Keratinocyte (primary cell): Measurements from ENCODE around the gene CTIF. TPM values are rescaled to one million over a fixed set of nuclear protein-coding genes. Genes with fewer than 3 reads are reported as not detected.

ENCODE experiments used
- DNase-seq: peaks from one replicate; pipeline ENCODE4 v3.0.0-alpha.2; 2011; ENCODE audit warnings: low read depth, missing footprints, low spot score
- FAIRE-seq: peaks from 2 replicates; lab custom pipeline; 2011; peaks lifted over from hg19 to GRCh38; lab: Jason Lieb, UNC
- H2AFZ ChIP-seq: 2 replicates; pipeline ENCODE4 v1.6.0; 2012; ENCODE audit warnings: low read length, control low read depth, inconsistent platforms; ENCODE audit not compliant: control insufficient read depth
- H3K27ac ChIP-seq: 2 replicates; pipeline ENCODE4 v1.5.1; 2011; ENCODE audit warnings: low read length; ENCODE audit not compliant: control insufficient read depth, insufficient read depth
- H3K27me3 ChIP-seq: 3 replicates; pipeline ENCODE4 v1.6.0; 2011; ENCODE audit warnings: low read length; ENCODE audit not compliant: control insufficient read depth, insufficient read depth; ENCODE audit errors: extremely low read depth
- H3K36me3 ChIP-seq, 2 experiments: 2 replicates in 1 of 2; 3 replicates in 1 of 2; pipeline ENCODE4 v1.5.1; 2011; ENCODE audit warnings: low read length in 2 of 2, mild to moderate bottlenecking in 1 of 2; ENCODE audit not compliant: control insufficient read depth in 2 of 2, insufficient read depth in 2 of 2; ENCODE audit errors: extremely low read depth in 1 of 2
- H3K4me1 ChIP-seq: 3 replicates; pipeline ENCODE4 v1.5.1; 2011; ENCODE audit warnings: low read length; ENCODE audit not compliant: control insufficient read depth, insufficient read depth; ENCODE audit errors: extremely low read depth
- H3K4me2 ChIP-seq: 3 replicates; pipeline ENCODE4 v1.6.0; 2011; ENCODE audit warnings: low read depth, low read length; ENCODE audit not compliant: control insufficient read depth, insufficient read depth; ENCODE audit errors: extremely low read depth
- H3K4me3 ChIP-seq, 3 experiments: fragments of 200-600 bp in 1 of 3; sonication (generic) in 1 of 3; 2 replicates in 2 of 3; 3 replicates in 1 of 3; pipeline ENCODE4 v1.5.1; 2011 to 2016; ENCODE audit warnings: low read length in 3 of 3, mild to moderate bottlenecking in 3 of 3, control low read depth in 2 of 3, inconsistent platforms in 1 of 3, low read depth in 1 of 3, mixed read lengths in 1 of 3, mixed run types in 1 of 3, moderate library complexity in 1 of 3; ENCODE audit not compliant: control insufficient read depth in 2 of 3, insufficient read depth in 2 of 3; ENCODE audit errors: extremely low read depth in 1 of 3
- H3K79me2 ChIP-seq: 2 replicates; pipeline ENCODE4 v1.6.0; 2012; ENCODE audit warnings: low read length; ENCODE audit not compliant: control insufficient read depth, insufficient read depth
- H3K9ac ChIP-seq: 3 replicates; pipeline ENCODE4 v1.6.0; 2011; ENCODE audit warnings: low read length; ENCODE audit not compliant: control insufficient read depth, insufficient read depth; ENCODE audit errors: extremely low read depth
- H3K9me1 ChIP-seq: 3 replicates; pipeline ENCODE4 v1.6.0; 2011; ENCODE audit warnings: low read length; ENCODE audit not compliant: control insufficient read depth, insufficient read depth; ENCODE audit errors: extremely low read depth
- H3K9me3 ChIP-seq: 2 replicates; pipeline ENCODE4 v1.5.1; 2012; ENCODE audit warnings: low read depth, low read length; ENCODE audit not compliant: control insufficient read depth
- H4K20me1 ChIP-seq: 3 replicates; pipeline ENCODE4 v1.6.0; 2011; ENCODE audit warnings: low read length; ENCODE audit not compliant: control insufficient read depth, insufficient read depth; ENCODE audit errors: extremely low read depth
- EZH2 ChIP-seq: IDR thresholded peaks from one replicate; pipeline ENCODE4 v1.6.1; 2012; ENCODE audit warnings: inconsistent platforms, mild to moderate bottlenecking, low read length, moderate library complexity
- dilution Hi-C: fragments of 300-500 bp; cut with MboI; formaldehyde crosslinking; loops from one replicate; pipeline ENCODE4 v1.7.0; 2020; ENCODE audit warnings: low sequenced_read_pairs; ENCODE audit not compliant: extremely low pct_ligation_motif_present
- polyA plus RNA-seq, 5 experiments: library from polyadenylated mRNA; depleted of rRNA in 3 of 5; stranded (reverse) in 3 of 5; stranded (forward) in 1 of 5; unstranded in 1 of 5; fragments of >200 nt; gene quantifications; 1 replicate in 1 of 5; 2 replicates in 3 of 5; 3 replicates in 1 of 5; pipeline versions ENCODE4 v1.2.1 to v1.2.3, GENCODE V29; 2011 to 2012; ENCODE audit warnings: missing spikeins in 2 of 5, low read depth in 1 of 5, low replicate concordance in 1 of 5
- TF ChIP-seq, protein P1 (sequence below), 3 experiments: IDR thresholded peaks in 1 of 3; conservative IDR thresholded peaks in 1 of 3; optimal IDR thresholded peaks in 1 of 3; 2 replicates in 2 of 3; 3 replicates in 1 of 3; pipeline versions ENCODE3 to v1.5.1; 2011; ENCODE audit warnings: low read length in 3 of 3, mild to moderate bottlenecking in 3 of 3, moderate library complexity in 2 of 3, control low read depth in 1 of 3, inconsistent platforms in 1 of 3; ENCODE audit not compliant: insufficient read depth in 2 of 3; ENCODE audit errors: extremely low read depth in 1 of 3

The CTIF gene
- polyA plus RNA-seq, 1 donor (not counting 4 experiments of a cell fraction or from before 2014, with no cell fraction given) = 15.0 TPM

DNA sequence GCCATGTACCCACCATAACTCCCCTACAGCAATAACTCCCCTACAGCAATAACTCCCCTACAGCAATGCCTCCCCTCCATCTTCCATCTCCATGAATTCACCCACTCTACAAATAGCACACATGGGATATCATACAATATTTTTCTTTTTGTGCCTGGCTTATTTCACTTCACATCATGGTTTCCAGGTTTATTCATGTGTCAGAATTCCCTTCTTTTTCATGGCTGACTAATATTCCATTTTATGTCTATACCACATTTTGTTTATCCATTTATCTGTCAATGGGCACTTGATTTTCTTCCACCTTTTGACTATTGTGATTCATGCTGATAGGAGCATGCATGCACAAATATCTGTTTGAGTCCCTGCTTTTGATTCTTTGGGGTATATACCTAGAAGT lies 233.6 kb downstream of the CTIF start:
- Histone ChIP-seq H4K20me1 (no peaks in the 10 kb centered on the region), H3K36me3 (peaks cover 4 to 10% of the 10 kb centered on the region in 2 experiments), H3K4me2 (no peak overlapping the region), H3K9me3 (no peaks in the 10 kb centered on the region), H3K4me3 (no peak overlapping the region), H3K27me3 (no peaks in the 10 kb centered on the region), H3K27ac (no peak overlapping the region), H2AFZ (no peak overlapping the region), H3K9me1 (no peaks in the 10 kb centered on the region), H3K4me1 (peaks cover 8% of the 10 kb centered on the region), H3K9ac (no peak overlapping the region), H3K79me2 (no peaks in the 10 kb centered on the region)
- DNase-seq (no peak), FAIRE-seq (no peak)
- dilution Hi-C loops = no loop called here
- TF ChIP-seq EZH2 = no peak
- TF ChIP-seq, protein P1, sequence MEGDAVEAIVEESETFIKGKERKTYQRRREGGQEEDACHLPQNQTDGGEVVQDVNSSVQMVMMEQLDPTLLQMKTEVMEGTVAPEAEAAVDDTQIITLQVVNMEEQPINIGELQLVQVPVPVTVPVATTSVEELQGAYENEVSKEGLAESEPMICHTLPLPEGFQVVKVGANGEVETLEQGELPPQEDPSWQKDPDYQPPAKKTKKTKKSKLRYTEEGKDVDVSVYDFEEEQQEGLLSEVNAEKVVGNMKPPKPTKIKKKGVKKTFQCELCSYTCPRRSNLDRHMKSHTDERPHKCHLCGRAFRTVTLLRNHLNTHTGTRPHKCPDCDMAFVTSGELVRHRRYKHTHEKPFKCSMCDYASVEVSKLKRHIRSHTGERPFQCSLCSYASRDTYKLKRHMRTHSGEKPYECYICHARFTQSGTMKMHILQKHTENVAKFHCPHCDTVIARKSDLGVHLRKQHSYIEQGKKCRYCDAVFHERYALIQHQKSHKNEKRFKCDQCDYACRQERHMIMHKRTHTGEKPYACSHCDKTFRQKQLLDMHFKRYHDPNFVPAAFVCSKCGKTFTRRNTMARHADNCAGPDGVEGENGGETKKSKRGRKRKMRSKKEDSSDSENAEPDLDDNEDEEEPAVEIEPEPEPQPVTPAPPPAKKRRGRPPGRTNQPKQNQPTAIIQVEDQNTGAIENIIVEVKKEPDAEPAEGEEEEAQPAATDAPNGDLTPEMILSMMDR (optimal IDR thresholded peaks at IDR 0.05 in 1 of 3, IDR thresholded peaks at IDR 0.05 in 1 of 3, conservative IDR thresholded peaks at IDR 0.05 in 1 of 3; ENCODE audit: extremely low read depth in 1 of 3, insufficient read depth in 2 of 3, low read length in 3 of 3) = no peak

DNA sequence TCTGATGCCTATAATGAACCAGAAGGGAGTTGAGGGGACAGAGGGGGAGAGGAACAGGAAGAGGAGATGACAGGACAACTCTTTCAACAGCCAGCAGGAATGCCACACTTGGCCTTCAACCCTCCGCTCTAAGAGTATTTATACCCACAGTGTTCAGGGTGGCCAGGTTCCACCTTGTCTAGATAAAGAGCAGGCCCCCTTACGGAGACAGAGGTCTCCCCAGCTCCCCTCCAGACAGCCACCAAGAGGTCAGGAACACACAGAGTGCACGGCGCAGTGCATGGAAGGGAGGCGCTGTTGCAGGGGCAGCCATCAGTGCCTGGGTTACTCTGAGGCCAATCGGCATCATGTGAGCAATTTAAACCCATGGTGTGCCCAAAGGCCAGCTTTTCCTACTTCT lies 235.0 kb downstream of the CTIF start:
- TF ChIP-seq EZH2 = no peak
- TF ChIP-seq, protein P1 (optimal IDR thresholded peaks at IDR 0.05 in 1 of 3, IDR thresholded peaks at IDR 0.05 in 1 of 3, conservative IDR thresholded peaks at IDR 0.05 in 1 of 3; ENCODE audit: extremely low read depth in 1 of 3, insufficient read depth in 2 of 3, low read length in 3 of 3) = no peak
- dilution Hi-C loops = no loop called here
- FAIRE-seq (no peak), DNase-seq (no peak)
- Histone ChIP-seq H3K9me1 (no peaks in the 10 kb centered on the region), H3K9ac (no peak overlapping the region), H3K4me1 (peaks cover 8% of the 10 kb centered on the region), H3K27ac (no peak overlapping the region), H3K27me3 (no peaks in the 10 kb centered on the region), H2AFZ (no peak overlapping the region), H3K36me3 (peaks cover 4 to 8% of the 10 kb centered on the region in 2 experiments), H4K20me1 (peaks cover 3% of the 10 kb centered on the region), H3K79me2 (no peaks in the 10 kb centered on the region), H3K4me3 (no peak overlapping the region), H3K4me2 (no peak overlapping the region), H3K9me3 (no peaks in the 10 kb centered on the region)
